HL-60/S4 (cell line): Measurements from ENCODE around the gene RPS6KA2.
"Not testable (repeated sequence)": the region's sequence is repeated elsewhere in the genome, so short reads cannot be mapped to it uniquely, and the experiment has no call there.

Source experiments
- in situ Hi-C: fragments of 300-500 bp; cut with MboI; formaldehyde crosslinking; loops from 2 replicates; pipeline ENCODE4 v1.14.3; 2022; ENCODE audit warnings: low sequenced_read_pairs

RPS6KA2 gene

DNA sequence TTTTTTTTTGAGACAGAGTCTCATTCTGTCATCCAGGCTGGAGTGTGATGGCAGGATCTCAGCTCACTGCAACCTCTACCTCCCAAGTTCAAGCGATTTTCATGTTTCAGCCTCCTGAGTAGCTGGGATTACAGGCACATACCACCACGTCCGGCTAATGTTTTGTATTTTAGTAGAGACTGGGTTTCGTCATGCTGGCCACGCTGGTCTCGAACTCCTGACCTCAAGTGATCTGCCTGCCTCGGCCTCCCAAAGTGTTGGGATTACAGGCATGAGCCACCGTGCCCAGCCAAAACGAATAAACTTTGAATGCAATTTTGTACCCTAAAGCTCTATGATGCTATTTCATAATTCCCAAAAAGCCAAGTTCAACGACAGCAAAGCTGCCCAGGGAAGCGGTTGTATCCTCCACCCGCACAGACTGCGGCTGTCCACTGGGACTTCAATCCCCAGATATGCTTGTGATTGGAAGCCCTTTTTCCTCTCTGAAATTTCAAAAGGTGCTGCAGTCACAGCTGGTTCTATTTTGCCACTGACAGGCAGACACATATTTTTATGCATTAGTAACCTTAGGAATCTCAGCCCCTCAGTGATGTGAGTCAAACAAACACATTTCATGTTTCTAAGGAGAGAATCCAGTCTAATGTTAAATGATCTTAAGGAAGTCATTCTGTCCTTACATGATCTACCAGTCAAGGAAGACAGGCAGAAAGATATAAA is 31.8 kb downstream of the RPS6KA2 start:
- in situ Hi-C loops = no loop called here

- in situ Hi-C loops = no loop called here
These were observed 34.2 kb downstream of the RPS6KA2 start for GRCh38 chr6:166592821-166593220.

GRCh38 chr6:166591961-166592520 is 35.0 kb downstream of the RPS6KA2 start:
- in situ Hi-C loops = no loop called here

DNA sequence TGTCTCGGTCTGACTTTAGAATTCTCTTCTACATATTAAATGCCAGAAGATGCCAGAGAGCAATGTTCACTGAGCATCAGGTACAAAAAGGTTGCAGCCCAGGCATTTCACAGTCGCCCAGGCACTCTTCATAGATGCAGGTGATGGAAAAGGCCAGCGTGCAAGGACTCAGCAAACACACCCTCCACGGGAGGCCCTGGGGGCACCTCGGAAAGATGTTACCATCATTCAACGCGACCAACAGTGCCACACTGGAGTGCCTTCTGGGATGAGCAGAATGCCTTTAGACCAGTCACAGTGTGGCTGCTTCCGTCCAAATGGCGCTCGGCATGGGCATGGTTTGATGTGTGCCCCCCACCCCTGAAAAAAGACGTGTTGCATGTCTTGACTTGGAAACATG is 36.0 kb downstream of the RPS6KA2 start:
- in situ Hi-C loops = no loop called here

DNA sequence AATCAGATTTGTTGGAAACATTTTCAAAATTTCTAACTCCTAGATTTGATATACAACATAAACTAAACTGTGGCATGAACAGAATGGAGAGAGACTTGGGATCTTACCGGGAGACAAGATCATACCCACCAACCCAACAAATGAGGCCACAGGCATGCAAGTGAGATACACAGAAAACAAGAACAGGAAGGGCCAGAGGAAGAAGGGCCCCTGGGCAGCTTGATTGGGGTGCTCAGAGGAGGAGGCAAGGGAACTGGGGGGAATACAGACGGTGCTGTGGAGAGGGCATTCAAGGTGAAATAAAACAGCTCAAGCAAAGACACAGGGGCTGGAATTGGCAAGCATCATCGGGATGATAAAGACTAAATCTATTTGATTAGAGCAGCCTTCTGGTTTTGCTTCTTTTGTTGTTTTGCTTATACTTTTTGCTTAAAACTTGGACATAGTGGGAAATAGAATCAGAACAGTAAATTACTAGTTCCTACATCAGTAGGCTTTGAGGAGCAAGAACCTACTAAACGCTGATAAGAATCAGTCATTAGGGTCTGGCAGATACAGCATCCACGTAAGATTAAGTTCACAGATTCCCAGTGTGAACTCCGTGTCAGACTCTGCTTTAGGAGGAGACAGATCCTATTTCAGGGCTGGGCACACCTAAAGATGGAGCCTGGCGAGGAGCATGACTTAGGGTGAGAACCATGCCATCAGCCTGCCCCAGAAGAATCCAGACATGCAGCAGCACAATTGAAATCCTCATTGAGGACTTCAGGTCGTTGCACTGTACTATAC is 37.1 kb downstream of the RPS6KA2 start:
- in situ Hi-C loops = no loop called here

DNA sequence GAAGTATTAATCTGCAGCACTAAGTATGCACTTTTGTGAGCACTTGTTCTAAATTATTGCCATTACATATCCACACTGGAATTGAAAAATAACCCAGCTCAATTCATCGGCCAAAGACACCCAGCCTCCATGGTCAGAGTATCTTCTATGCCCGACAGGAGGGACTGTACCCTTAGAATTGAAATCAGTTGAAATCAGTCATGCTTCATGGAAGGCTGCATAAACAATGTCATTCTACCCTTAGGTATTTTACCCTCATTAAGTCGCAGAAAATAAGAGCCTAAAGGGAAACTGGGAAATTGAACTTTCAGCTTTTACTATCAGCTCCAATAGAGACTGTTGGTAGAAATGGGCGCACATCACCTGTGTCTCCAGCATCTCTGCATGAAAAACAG is 37.7 kb downstream of the RPS6KA2 start:
- in situ Hi-C loops = no loop called here

DNA sequence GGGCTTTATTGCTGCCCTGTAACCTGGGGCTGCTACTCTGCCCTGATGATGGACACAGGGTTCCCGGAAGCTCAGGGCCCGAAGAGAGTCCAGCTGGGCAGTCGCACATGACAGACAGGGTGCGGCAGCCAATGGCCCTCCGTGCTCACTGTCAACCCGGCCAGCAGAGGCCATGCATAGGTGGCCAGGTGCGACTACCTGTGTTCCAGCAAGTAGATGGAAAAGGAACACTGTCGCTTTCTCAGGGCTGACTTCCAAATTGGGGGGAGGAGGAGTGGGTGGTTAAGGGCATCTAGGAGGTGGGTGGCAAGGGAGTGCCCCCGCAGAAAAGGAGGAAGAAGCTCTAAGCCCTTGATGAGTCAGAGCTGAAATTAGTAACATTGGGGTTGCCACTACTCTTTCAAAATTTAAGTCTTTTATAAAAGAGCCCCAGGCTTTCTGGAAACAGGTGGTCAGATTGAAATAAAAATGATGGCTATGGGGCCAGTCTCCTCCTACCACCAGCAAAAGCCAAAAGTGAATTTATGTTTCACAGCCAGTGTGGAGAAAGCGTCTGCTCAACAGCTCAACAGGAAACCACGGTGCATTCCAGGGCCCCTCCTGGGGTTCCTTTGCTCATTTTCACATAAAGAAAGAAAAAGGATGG is 38.2 kb downstream of the RPS6KA2 start:
- in situ Hi-C loops = no loop called here

DNA sequence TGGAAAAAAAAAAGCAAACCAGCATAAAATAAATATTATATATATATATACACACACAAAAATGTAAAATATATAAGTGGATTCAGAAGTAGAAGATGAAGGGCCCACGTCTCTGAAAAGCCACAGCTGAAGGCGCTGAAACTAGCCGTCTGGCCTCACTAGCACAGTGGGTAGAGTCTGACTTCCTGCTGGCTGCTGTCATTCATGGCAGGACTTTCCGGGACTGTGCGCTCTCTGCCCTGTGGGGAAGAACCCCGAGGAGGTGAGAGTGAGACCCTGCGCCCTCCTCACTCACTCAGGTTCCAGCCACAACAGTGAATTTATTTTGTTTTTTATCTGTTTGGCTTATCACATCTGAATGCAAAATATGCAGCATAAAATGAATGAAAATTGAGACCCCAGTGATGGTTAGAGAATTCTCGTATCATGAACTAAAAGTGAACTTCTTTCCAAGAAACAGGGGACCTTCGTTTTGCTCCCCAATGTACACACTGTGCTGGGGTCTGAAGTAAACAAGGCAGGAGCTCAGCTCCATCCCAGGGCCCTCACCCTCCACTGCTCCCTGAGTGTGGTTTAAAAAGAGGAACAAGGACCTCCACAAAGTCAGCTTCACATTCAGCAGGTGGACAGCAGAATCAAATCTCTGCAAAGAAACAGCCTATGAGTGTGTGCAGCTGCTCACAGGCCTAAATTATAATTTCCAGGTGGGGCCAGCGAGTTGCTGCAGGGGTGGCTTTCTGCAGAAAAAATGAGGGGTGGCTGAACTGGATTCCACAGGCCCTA is 39.2 kb downstream of the RPS6KA2 start:
- in situ Hi-C loops = no loop called here

- in situ Hi-C loops = no loop called here
These were observed 40.5 kb downstream of the RPS6KA2 start, which contains the start of gene RAMACL for GRCh38 chr6:166586424-166587156. Gene RAMACL (minus strand): TSS chr6:166586678. CDS start chr6:166586477, 201 bp downstream.

DNA sequence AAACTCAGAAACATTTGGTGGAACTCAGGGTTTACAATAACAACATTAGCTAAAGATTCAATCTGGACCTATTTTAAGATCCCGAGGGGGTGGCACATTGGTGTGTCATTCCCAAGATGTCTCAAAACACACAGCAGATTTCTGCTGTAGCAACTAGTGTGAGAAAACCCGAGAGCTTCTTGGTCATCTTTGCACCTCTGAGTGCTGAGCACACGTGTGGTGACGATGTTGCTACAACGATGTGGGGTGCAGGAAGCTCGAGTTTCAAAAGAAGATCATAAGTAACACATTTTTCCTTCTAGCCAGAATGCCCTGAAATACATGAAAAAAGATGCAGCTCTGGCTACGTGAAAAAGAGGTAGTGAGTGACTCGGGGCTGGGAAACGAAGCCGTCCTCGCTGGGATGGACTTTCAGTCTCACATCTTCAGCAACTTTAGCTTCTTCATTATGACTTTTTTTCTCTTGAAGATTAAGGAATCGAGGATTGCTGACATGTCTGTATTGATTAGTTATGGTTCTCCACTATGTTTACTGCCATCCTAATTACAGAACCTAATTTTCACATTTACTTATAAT is 42.1 kb downstream of the RPS6KA2 start:
- in situ Hi-C loops = no loop called here

DNA sequence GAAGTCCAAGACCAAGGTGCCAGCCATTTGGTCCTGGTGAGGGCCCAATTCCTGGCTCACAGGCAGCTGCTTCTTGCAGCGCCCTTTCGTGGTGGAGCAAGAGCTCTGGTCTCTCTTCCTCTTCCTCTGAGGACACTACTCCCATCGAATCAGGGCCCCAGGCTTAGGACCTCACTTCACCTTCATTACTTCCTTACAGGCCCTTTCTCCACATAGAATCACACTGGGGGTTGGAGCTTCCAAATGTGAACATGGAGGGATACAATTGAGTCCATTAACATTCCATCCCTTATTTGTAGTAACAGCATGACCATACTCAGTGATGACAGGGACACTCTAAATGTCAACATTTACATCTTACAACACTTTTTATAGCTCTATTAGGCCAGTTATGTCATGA is 42.9 kb downstream of the RPS6KA2 start:
- in situ Hi-C loops = no loop called here

DNA sequence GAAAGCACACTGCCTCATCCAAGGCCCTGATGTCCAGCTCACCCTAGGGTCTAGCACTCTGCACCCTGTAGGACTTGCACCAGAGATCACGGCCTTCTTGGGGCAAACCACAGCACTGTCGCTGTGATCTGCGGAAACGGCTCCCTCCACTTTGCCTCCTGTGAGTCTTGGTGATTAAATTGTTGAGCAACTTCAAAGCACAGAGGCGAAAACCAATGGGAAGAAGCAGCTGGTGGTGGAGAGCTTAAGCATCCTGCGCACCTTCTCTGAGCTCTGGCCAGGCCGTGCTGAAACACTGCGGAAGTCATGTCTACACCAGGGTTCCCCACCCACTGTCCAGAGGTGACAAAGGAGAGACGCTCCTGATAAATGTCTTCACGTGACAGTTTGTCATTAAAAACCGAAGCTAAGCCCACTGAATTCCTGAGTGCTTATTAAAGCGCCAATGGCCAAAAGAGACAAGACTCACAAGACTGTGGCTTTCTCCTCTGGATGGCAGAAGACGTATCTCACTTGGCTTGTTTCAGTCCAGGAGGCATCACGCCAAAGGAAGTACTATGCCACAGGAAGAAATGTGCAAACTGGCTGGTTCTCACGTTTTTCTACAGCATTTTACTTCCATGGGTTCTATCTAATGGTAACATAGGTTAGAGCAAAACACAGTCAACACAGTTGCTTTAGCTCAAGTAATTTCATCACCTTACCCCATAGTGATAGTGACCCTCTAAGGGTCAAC is 43.7 kb downstream of the RPS6KA2 start:
- in situ Hi-C loops = no loop called here

DNA sequence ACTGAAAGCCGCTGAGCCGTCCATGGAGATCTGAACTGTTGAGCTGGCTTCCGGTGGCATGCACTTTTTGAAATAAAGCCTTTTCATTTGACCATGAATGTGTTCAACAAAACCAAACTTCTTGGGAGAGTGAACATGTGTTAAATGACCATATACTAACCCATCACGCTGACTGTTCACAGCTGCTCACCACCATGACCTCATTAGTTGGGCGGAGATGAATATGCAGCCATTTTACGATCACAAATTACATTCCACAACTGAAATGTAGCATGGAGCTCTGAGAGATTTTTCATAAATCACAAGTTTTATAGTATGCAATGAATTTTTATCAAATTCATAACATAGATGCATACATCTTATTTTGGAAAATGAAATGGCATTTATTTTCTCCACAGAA is 44.8 kb downstream of the RPS6KA2 start:
- in situ Hi-C loops = no loop called here

DNA sequence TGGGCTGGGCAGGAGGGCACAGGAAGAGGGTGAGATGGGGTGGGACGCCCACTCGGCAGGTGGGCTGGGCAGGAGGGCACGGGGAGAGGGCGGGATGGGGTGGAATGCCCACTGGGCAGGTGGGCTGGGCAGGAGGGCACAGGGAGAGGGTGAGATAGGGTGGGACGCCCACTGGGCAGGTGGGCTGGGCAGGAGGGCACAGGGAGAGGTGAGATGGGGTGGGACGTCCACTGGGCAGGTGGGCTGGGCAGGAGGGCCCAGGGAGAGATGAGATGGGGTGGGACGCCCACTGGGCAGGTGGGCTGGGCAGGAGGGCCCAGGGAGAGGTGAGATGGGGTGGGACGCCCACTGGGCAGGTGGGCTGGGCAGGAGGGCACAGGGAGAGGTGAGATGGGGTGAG is 45.2 kb downstream of the RPS6KA2 start:
- in situ Hi-C loops = not testable (repeated sequence)

DNA sequence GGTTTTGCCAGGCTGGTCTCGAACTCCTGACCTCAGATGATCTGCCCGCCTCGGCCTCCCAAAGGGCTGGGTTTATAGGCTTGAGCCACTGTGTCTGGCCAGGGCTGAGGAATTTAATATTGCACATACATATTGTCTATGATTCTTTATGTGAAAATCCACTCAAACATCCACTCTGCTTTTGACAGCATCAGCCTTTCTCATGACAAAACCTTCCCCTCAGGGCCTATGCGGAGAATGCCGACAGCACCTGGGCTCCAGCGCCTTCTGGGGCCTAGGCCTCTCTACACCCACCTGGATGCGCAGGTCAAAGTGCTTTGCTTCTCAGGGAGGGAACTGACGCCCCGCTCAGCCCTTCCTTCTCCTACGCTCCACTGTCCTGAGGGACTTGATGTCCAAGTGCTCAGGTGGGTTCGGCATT is 46.0 kb downstream of the RPS6KA2 start:
- in situ Hi-C loops = no loop called here

DNA sequence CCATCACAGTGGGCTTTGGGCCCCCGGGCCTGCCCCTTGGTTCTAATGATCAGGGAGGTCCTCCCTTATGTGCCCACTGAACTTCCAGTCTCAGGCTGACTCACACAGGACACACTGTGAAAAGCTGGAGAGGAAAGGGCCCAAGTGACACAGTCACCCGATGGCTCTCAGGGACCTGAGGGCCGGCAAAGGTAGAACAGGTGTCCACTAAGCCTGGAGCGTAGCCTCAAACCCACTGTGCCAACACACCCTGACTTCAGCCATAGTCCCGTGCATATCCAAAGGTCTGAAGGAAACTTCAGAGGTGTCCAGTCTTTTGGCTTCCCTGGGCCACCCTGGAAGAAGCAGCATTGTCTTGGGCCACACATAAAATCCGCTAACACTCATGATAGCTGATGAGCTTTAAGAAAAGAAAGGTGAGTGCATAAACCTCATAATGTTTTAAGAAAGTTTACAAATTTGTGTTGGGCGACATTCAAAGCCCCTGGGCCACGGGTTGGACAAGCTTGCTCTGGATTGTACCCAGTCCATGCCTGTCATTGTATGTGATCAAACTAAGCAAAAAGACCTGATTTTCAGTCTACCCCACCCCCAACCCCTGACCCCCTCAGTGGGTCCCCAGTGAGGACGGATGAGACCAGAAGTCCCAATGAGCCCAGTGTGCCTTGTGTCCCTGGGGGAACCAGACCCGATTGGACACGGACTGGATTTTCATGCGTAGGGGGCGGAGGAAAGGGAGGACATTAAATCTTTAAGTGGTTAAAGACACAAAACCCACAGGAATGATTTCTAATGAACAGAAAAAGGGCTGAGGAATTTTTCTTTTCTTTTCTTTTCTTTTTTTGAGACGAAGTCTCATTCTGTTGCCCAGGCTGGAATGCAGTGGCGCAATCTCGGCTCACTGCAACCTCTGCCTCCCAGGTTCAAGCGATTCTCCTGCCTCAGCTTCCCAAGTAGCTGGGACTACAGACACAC is 46.7 kb downstream of the RPS6KA2 start:
- in situ Hi-C loops = no loop called here

DNA sequence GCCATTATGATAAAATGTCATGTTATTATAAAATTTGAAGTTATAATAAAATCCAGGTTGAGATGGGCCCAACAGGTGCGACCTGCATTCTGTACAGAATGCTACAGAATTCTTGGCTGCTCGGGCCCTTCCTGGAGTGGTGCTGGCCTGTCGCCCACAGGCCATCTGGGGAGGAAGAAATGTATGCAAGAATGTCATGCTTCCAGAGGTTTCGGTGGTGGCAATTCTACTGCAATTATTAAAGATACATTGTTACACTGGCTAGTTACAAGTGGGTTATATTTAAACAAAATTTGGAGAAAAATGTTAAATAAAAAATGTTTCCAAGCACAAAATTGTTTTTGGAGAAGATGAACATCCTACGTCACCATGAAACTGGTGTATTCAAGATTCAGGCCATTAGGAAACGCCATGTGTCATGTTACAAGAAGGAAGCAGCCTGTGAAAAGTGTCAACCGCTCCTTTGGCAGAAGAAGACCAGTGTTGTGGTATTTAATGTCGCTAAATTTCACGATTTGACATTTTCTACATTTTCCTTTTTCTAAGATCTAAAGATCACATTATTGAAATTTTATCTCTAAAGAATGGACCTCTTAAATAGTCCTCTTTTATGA is 47.7 kb downstream of the RPS6KA2 start:
- in situ Hi-C loops = no loop called here
